Left ventricle myocardium inferior (tissue), 1 donor: Measurements from ENCODE around the gene CA10. TPM values are rescaled to one million over a fixed set of nuclear protein-coding genes. Genes with fewer than 3 reads are reported as not detected.
A peak's percentile ranks its signal among the peaks of the same experiment; 100 is the strongest.

ENCODE experiments used
- DNase-seq: peaks from one replicate; pipeline ENCODE4 v3.0.0-alpha.2; 2020
- H3K27ac ChIP-seq: fragments of 200-600 bp; replicated peaks from 2 replicates; pipeline ENCODE4 v1.8.0; 2021
- H3K27me3 ChIP-seq: fragments of 200-600 bp; 2 replicates; pipeline ENCODE4 v1.8.0; 2021; ENCODE audit warnings: low read depth
- H3K36me3 ChIP-seq: fragments of 200-600 bp; 2 replicates; pipeline ENCODE4 v1.8.0; 2021
- H3K4me1 ChIP-seq: fragments of 200-600 bp; 2 replicates; pipeline ENCODE4 v1.8.0; 2021
- H3K4me3 ChIP-seq: fragments of 200-600 bp; 2 replicates; pipeline ENCODE4 v1.8.0; 2021; ENCODE audit warnings: mild to moderate bottlenecking, moderate library complexity
- H3K9me3 ChIP-seq: fragments of 200-600 bp; replicated peaks from 2 replicates; pipeline ENCODE4 v1.8.0; 2021
- intact Hi-C: fragments of 100-400 bp; cut with micrococcal nuclease; formaldehyde crosslinking; loops from one replicate; pipeline ENCODE4 v1.11.0; 2022
- total RNA-seq: library from RNA; stranded (reverse); fragmentation: NEBNext Ultra II Directional; extraction: Animal tissue kit (Norgen Biotek cat#: 25700); gene quantifications from one replicate; pipeline ENCODE4 v1.2.1, GENCODE V29; 2021
- TF ChIP-seq, protein P1 (sequence below): fragments of 200-600 bp; IDR thresholded peaks from 2 replicates; pipeline ENCODE4 v1.8.0; 2021; ENCODE audit warnings: antibody characterized with exemption, mild to moderate bottlenecking, borderline replicate concordance
- donor health status: DM: no; HTN: yes; CAD: no; lungs with severe emphysema.

Gene CA10
- total RNA-seq, 1 donor from 2014 or later: not detected

- Histone ChIP-seq H3K27me3 (peaks cover 35% of the 10 kb centered on the region), H3K9me3 (no peaks in the 10 kb centered on the region), H3K36me3 (no peaks in the 10 kb centered on the region), H3K27ac (no peak overlapping the region), H3K4me3 (no peak overlapping the region), H3K4me1 (no peaks in the 10 kb centered on the region)
- TF ChIP-seq, protein P1, sequence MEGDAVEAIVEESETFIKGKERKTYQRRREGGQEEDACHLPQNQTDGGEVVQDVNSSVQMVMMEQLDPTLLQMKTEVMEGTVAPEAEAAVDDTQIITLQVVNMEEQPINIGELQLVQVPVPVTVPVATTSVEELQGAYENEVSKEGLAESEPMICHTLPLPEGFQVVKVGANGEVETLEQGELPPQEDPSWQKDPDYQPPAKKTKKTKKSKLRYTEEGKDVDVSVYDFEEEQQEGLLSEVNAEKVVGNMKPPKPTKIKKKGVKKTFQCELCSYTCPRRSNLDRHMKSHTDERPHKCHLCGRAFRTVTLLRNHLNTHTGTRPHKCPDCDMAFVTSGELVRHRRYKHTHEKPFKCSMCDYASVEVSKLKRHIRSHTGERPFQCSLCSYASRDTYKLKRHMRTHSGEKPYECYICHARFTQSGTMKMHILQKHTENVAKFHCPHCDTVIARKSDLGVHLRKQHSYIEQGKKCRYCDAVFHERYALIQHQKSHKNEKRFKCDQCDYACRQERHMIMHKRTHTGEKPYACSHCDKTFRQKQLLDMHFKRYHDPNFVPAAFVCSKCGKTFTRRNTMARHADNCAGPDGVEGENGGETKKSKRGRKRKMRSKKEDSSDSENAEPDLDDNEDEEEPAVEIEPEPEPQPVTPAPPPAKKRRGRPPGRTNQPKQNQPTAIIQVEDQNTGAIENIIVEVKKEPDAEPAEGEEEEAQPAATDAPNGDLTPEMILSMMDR: no peak
- DNase-seq: no peak
- intact Hi-C loops: no loop called here
Measured at GRCh38 chr17:51767287-51767686, 391.2 kb downstream of the CA10 start.

- Histone ChIP-seq H3K27ac (no peak overlapping the region), H3K9me3 (no peaks in the 10 kb centered on the region), H3K27me3 (peaks cover 53% of the 10 kb centered on the region), H3K4me3 (no peak overlapping the region), H3K36me3 (no peaks in the 10 kb centered on the region), H3K4me1 (no peaks in the 10 kb centered on the region)
- intact Hi-C loops: no loop called here
- TF ChIP-seq, protein P1: no peak
- no peak for DNase-seq
Measured at GRCh38 chr17:51765282-51766135, 393.0 kb downstream of the CA10 start.

- H3K27me3 ChIP-seq: peaks cover 63% of the 10 kb centered on the region
- no peak overlapping the region for H3K27ac ChIP-seq
- H3K4me1 ChIP-seq: no peaks in the 10 kb centered on the region
- no peaks in the 10 kb centered on the region for H3K36me3 ChIP-seq
- no peak for DNase-seq
- TF ChIP-seq, protein P1: peak; percentile 85
- intact Hi-C loops: no loop called here
- no peaks in the 10 kb centered on the region for H3K9me3 ChIP-seq
- no peak overlapping the region for H3K4me3 ChIP-seq
Measured at GRCh38 chr17:51764387-51764971, 394.0 kb downstream of the CA10 start.

GRCh38 chr17:51763058-51763457 is 395.5 kb downstream of the CA10 start:
- H3K36me3 ChIP-seq: no peaks in the 10 kb centered on the region
- intact Hi-C loops: no loop called here
- H3K27me3 ChIP-seq: peaks cover 75% of the 10 kb centered on the region
- no peaks in the 10 kb centered on the region for H3K9me3 ChIP-seq
- no peak overlapping the region for H3K4me3 ChIP-seq
- H3K27ac ChIP-seq: no peak overlapping the region
- TF ChIP-seq, protein P1: no peak
- DNase-seq: no peak
- no peaks in the 10 kb centered on the region for H3K4me1 ChIP-seq

DNA sequence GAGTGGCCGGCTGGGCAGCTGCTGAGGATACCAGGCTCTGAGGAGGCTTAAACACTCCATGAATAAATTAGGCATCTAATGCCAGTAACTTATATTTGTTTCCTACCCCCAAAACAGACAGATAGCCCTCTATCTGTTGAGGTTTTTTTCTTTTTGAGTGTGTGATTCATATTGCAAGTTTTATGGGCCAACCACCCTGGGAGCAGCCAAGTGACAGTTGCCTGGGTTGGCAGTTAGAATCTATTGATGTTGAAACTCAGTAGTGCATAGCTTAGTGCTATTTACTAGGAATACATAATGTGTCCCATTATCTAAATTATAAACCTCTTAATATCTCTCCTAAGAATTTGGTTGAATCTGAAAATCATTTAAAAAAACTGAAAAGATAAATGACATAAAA is 397.4 kb downstream of the CA10 start:
- Histone ChIP-seq H3K4me3 (no peak overlapping the region), H3K36me3 (no peaks in the 10 kb centered on the region), H3K9me3 (no peaks in the 10 kb centered on the region), H3K4me1 (no peaks in the 10 kb centered on the region), H3K27ac (no peak overlapping the region), H3K27me3 (peaks cover 67% of the 10 kb centered on the region)
- TF ChIP-seq, protein P1: no peak
- intact Hi-C loops: no loop called here
- no peak for DNase-seq
